OCI-LY1 (cell line): ENCODE data around the gene MXRA7.

Experiments
- H2AFZ ChIP-seq: fragments of 200-600 bp; sonication (generic), shearing (Covaris generic); 2 replicates; pipeline ENCODE4 v1.6.0; 2014; ENCODE audit warnings: antibody characterized with exemption, mild to moderate bottlenecking, low read length
- H3F3A ChIP-seq: fragments of 200-600 bp; sonication (generic), shearing (Covaris generic); 2 replicates; pipeline ENCODE4 v1.6.0; 2014; ENCODE audit warnings: mild to moderate bottlenecking, antibody characterized with exemption, low read length, moderate library complexity; ENCODE audit not compliant: insufficient read depth
- H3K27ac ChIP-seq: fragments of 200-600 bp; sonication (generic); 2 replicates; pipeline ENCODE4 v1.5.1; 2014; ENCODE audit warnings: low read length, mixed run types, mild to moderate bottlenecking, low read depth; ENCODE audit not compliant: poor library complexity, severe bottlenecking
- H3K27me3 ChIP-seq: fragments of 200-600 bp; sonication (generic); 2 replicates; pipeline ENCODE4 v1.6.0; 2014; ENCODE audit warnings: antibody characterized with exemption, mild to moderate bottlenecking, low read length, moderate library complexity; ENCODE audit not compliant: insufficient read depth
- H3K36me3 ChIP-seq: fragments of 200-600 bp; sonication (generic); 2 replicates; pipeline ENCODE4 v1.6.1; 2014; ENCODE audit warnings: mild to moderate bottlenecking, antibody characterized with exemption, low read length, moderate library complexity, mixed read lengths; ENCODE audit not compliant: insufficient read depth
- H3K4me1 ChIP-seq: fragments of 200-600 bp; sonication (generic); 2 replicates; pipeline ENCODE4 v1.5.1; 2014; ENCODE audit warnings: mild to moderate bottlenecking, low read length, moderate library complexity; ENCODE audit not compliant: insufficient read depth, severe bottlenecking
- H3K4me2 ChIP-seq: fragments of 200-600 bp; sonication (generic), shearing (Covaris generic); 2 replicates; pipeline ENCODE4 v1.6.1; 2014; ENCODE audit warnings: low read length
- H3K4me3 ChIP-seq: fragments of 200-600 bp; sonication (generic); 2 replicates; pipeline ENCODE4 v1.5.1; 2014; ENCODE audit warnings: low read length, low read depth, mild to moderate bottlenecking, mixed read lengths; ENCODE audit not compliant: poor library complexity, severe bottlenecking
- H3K79me2 ChIP-seq: fragments of 200-600 bp; shearing (Covaris generic); 2 replicates; pipeline ENCODE4 v1.6.1; 2016; ENCODE audit warnings: mixed run types, low read length, mixed read lengths; ENCODE audit not compliant: insufficient read depth
- H3K9ac ChIP-seq: fragments of 200-600 bp; sonication (generic), shearing (Covaris generic); 2 replicates; pipeline ENCODE4 v1.6.1; 2014; ENCODE audit warnings: mild to moderate bottlenecking, low read length, mixed read lengths
- H3K9me2 ChIP-seq: fragments of 200-600 bp; sonication (generic), shearing (Covaris generic); 2 replicates; pipeline ENCODE4 v1.6.1; 2014; ENCODE audit warnings: low read depth, mild to moderate bottlenecking, low read length, mixed read lengths
- H3K9me3 ChIP-seq: fragments of 200-600 bp; shearing (Covaris generic); 2 replicates; pipeline ENCODE4 v1.6.1; 2014; ENCODE audit warnings: low read length, mixed read lengths
- H4K20me1 ChIP-seq: fragments of 200-600 bp; sonication (generic), shearing (Covaris generic); 2 replicates; pipeline ENCODE4 v1.6.0; 2016; ENCODE audit warnings: mild to moderate bottlenecking, low read length; ENCODE audit not compliant: insufficient read depth
- EZH2 ChIP-seq: fragments of 200-600 bp; sonication (generic), shearing (Covaris generic); IDR thresholded peaks from 2 replicates; pipeline ENCODE4 v1.8.0; 2017; ENCODE audit warnings: borderline replicate concordance, mixed run types, mild to moderate bottlenecking, antibody characterized with exemption, low read length, moderate library complexity, mixed read lengths
- TF ChIP-seq, protein P1 (sequence below): fragments of 200-600 bp; sonication (generic), shearing (Covaris generic); IDR thresholded peaks from 2 replicates; pipeline ENCODE4 v1.5.1; 2017; ENCODE audit warnings: mild to moderate bottlenecking, antibody characterized with exemption, low read length, moderate library complexity, mixed read lengths

MXRA7 gene

DNA sequence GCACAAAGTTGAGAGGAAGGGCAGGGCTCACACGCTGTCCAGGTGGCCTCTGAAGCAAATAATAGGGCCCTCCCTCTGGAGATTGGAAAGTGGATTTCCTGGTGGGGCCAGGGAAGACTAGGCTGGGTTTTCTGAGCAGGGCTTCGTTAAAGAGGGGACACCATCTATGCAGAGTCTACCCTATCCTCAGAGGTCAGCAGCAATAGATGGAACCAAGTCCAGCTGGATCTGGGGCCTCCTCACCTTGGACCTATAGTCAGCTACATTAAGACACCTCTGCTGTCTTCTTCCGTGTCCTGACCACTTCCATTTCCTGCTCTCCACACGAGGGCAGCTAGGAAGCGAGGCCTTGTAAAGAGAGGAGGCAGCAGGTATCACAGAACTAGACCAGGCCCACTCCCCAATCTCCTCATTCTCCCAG, 52.5 kb downstream of the MXRA7 start:
- Histone ChIP-seq H4K20me1 (no peaks in the 10 kb centered on the region), H3K36me3 (no peaks in the 10 kb centered on the region), H3K4me1 (peaks cover 8% of the 10 kb centered on the region), H3F3A (no peaks in the 10 kb centered on the region), H3K79me2 (no peaks in the 10 kb centered on the region), H3K9me2 (no peaks in the 10 kb centered on the region), H3K27me3 (no peaks in the 10 kb centered on the region), H3K4me3 (no peak overlapping the region), H2AFZ (no peak overlapping the region), H3K9me3 (no peaks in the 10 kb centered on the region), H3K9ac (no peak overlapping the region), H3K27ac (no peak overlapping the region), H3K4me2 (no peak overlapping the region)
- TF ChIP-seq, protein P1, sequence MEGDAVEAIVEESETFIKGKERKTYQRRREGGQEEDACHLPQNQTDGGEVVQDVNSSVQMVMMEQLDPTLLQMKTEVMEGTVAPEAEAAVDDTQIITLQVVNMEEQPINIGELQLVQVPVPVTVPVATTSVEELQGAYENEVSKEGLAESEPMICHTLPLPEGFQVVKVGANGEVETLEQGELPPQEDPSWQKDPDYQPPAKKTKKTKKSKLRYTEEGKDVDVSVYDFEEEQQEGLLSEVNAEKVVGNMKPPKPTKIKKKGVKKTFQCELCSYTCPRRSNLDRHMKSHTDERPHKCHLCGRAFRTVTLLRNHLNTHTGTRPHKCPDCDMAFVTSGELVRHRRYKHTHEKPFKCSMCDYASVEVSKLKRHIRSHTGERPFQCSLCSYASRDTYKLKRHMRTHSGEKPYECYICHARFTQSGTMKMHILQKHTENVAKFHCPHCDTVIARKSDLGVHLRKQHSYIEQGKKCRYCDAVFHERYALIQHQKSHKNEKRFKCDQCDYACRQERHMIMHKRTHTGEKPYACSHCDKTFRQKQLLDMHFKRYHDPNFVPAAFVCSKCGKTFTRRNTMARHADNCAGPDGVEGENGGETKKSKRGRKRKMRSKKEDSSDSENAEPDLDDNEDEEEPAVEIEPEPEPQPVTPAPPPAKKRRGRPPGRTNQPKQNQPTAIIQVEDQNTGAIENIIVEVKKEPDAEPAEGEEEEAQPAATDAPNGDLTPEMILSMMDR, result no peak
- TF ChIP-seq EZH2, result no peak

DNA sequence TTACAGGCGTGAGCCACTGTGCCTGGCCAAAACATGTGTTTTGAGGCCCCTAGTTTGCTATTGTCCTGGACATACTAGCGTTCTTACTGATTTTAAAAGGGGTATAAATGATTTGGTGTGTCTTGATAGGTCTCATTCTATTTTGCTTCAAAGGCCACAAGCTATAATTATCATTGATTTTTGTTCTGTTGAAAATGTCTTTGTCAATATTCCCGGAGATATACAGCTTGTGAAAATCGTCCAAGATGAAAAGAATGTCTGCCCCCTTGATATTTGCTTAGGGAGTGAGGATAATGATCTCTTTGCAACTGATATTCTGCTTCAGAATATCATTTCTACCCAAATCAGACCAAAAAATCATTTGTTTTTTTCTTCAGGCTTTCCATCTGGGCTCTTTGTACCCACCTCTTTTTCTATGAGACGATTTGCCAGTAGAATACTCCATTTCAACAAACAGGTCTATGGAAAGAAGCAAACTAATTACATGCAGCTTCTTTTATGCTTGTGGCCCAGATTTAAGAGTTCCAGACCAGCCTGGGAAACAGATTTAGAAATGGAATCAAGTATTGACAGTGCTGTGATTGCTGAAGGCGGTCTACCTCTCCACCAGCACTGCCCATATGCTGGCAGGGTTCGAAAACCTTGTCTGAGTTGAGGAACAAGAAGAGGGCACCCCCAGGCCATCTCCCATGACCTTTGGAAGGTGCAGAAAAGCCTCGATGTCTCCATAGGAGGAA, 53.1 kb downstream of the MXRA7 start:
- H3K4me2 ChIP-seq, result no peak overlapping the region
- H3K27me3 ChIP-seq, result no peaks in the 10 kb centered on the region
- H3K36me3 ChIP-seq, result no peaks in the 10 kb centered on the region
- H3K79me2 ChIP-seq, result no peaks in the 10 kb centered on the region
- peaks cover 8% of the 10 kb centered on the region for H3K4me1 ChIP-seq
- H3K27ac ChIP-seq, result no peak overlapping the region
- H4K20me1 ChIP-seq, result no peaks in the 10 kb centered on the region
- H3K9ac ChIP-seq, result no peak overlapping the region
- H3K9me2 ChIP-seq, result no peaks in the 10 kb centered on the region
- no peaks in the 10 kb centered on the region for H3F3A ChIP-seq
- no peak overlapping the region for H2AFZ ChIP-seq
- no peaks in the 10 kb centered on the region for H3K9me3 ChIP-seq
- no peak for TF ChIP-seq EZH2
- TF ChIP-seq, protein P1, result no peak
- no peak overlapping the region for H3K4me3 ChIP-seq

DNA sequence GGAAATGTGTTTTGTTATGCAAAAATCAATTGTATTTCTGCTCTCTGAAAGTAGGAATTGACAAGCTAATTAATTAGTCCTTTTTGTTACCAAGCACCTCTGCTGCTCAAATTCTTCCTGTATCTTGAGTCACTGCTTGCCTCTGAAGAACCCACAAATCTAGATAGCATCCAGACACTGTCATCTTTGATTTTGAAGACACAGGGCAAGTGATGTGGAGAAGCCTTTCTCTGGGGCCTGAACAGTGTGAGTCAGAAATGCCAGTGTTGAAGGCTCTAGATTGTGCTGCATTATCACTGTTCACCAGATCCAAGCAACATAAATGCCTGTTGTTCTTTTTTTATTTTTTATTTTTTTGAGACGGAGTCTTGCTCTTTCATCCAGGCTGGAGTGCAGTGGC, 56.4 kb downstream of the MXRA7 start:
- no peak overlapping the region for H2AFZ ChIP-seq
- no peak overlapping the region for H3K4me3 ChIP-seq

More for the DNA sequence above, 56.4 kb downstream of the MXRA7 start:
- no peak overlapping the region for H3K27ac ChIP-seq
- no peaks in the 10 kb centered on the region for H3K4me1 ChIP-seq
- no peaks in the 10 kb centered on the region for H3K9me2 ChIP-seq
- H3K36me3 ChIP-seq, result no peaks in the 10 kb centered on the region
- no peak overlapping the region for H3K4me2 ChIP-seq
- no peaks in the 10 kb centered on the region for H3F3A ChIP-seq
- no peaks in the 10 kb centered on the region for H3K27me3 ChIP-seq
- H3K9me3 ChIP-seq, result no peaks in the 10 kb centered on the region
- H4K20me1 ChIP-seq, result no peaks in the 10 kb centered on the region
- H3K79me2 ChIP-seq, result no peaks in the 10 kb centered on the region
- TF ChIP-seq, protein P1, result no peak
- TF ChIP-seq EZH2, result no peak
- no peak overlapping the region for H3K9ac ChIP-seq
